SU-DHL-6 (cell line): ENCODE data around the gene PCDH11Y.
"Not testable (repeated sequence)": the region's sequence is repeated elsewhere in the genome, so short reads cannot be mapped to it uniquely, and the experiment has no call there.

Experiments
- CTCF ChIP-seq: fragments of 200-600 bp; sonication (generic); IDR thresholded peaks from one replicate; pipeline ENCODE4 v1.5.1; 2017; ENCODE audit warnings: antibody characterized with exemption, mild to moderate bottlenecking, low read length, moderate library complexity; ENCODE audit not compliant: insufficient read depth, poor library complexity, severe bottlenecking
- EZH2phosphoT487 ChIP-seq: fragments of 200-600 bp; sonication (generic), shearing (Covaris generic); conservative IDR thresholded peaks from 2 replicates; pipeline ENCODE4 v1.6.1; 2018; ENCODE audit warnings: mild to moderate bottlenecking, antibody characterized with exemption, low read length, moderate library complexity, mixed read lengths

DNA sequence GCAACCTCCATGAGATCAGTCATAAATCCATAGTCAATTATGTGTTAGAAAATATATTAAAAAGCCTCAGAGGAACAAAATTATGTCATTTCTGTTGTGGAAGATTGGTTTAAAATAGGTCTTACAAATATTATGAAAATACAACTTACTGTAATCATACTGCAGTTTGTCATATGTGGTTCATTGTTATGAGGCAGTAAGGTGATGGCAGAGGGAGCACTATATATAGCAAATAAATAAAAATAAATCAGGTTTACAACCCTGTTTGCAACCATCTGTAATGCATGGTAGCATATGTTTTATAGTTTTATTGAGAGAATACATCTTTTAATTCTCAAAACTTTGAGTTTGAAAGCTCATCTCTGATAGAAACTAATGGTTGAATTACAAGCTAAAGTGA, 543.6 kb downstream of the PCDH11Y start:
- TF ChIP-seq CTCF, EZH2phosphoT487: not testable (repeated sequence)
